ENCODE results near the gene PTPRN2. TPM values are rescaled to one million over a fixed set of nuclear protein-coding genes. Genes with fewer than 3 reads are reported as not detected.

The PTPRN2 gene
- total and polyA plus RNA-seq, 2 of the 13 experiments (the other 11 are each of a cell fraction or from before 2014, with no cell fraction given) = 2.5 to 24.2 TPM

GRCh38 chr7:157569967-157570366 lies 1017.7 kb downstream of the PTPRN2 start:
- Histone ChIP-seq H3K9me3 (ENCODE audit: low read length) (no peaks in the 10 kb centered on the region), H4K20me1 (ENCODE audit: insufficient read depth, low read length) (no peaks in the 10 kb centered on the region), H2AFZ (ENCODE audit: low read length) (no peak overlapping the region), H3K27ac (ENCODE audit: extremely low read length, insufficient read depth, low read length) (no peak overlapping the region), H3K4me1 (ENCODE audit: insufficient read depth, low read length) (peaks cover 44% of the 10 kb centered on the region), H3K4me3 (replicated peaks in 1 of 3; ENCODE audit: insufficient read depth in 1 of 3, low read depth in 2 of 3, low read length in 3 of 3) (no peak overlapping the region), H3K9ac (ENCODE audit: insufficient read depth, low read depth, low read length) (no peak overlapping the region), H3K27me3 (ENCODE audit: control insufficient read depth in 1 of 2, insufficient read depth in 2 of 2, low read length in 2 of 2) (peaks cover 1 to 9% of the 10 kb centered on the region in 2 experiments; a peak in 2 of 5 replicates), H3K4me2 (ENCODE audit: low read depth, low read length) (no peak overlapping the region), H3K36me3 (replicated peaks in 1 of 2; ENCODE audit: control insufficient read depth in 1 of 2, insufficient read depth in 2 of 2, low read length in 2 of 2) (no peaks in the 10 kb centered on the region), H3K79me2 (ENCODE audit: insufficient read depth, low read length) (no peaks in the 10 kb centered on the region)
- ATAC-seq (no peak), FAIRE-seq (no peak), DNase-seq (ENCODE audit: low spot score) (no peak)
- intact Hi-C loops (cut with micrococcal nuclease; ENCODE audit: unreplicated experiment) (no loop called here), in situ Hi-C loops (cut with HindIII; ENCODE audit: extremely low pct_ligation_motif_present, low pct_unique_long_range_greater_than_20kb) (no loop called here)
- TF ChIP-seq ZNF704 (CRISPR knock-in tag; IDR thresholded peaks at IDR 0.05; ENCODE audit: borderline replicate concordance) (no peak), SSRP1 (CRISPR knock-in tag; IDR thresholded peaks at IDR 0.05) (no peak)
- BruUV-seq (replicated peaks) = no TSS peak
- 74% methylated on average over 8 of the region's 8 CpGs for WGBS (ENCODE audit: low lambda C conversion rate)
- ChIA-PET POLR2A (no interaction called here), CTCF (ENCODE audit: low intra/inter-chr PET ratio, low total read pairs) (no interaction called here)

GRCh38 chr7:157568770-157569584 lies 1018.6 kb downstream of the PTPRN2 start:
- peak overlapping the region; percentile 28; the same call in 1 of the 2 replicates for H3K9ac ChIP-seq (ENCODE audit: insufficient read depth, low read depth, low read length)
- H3K9me3 ChIP-seq (ENCODE audit: low read length) = no peaks in the 10 kb centered on the region
- in situ Hi-C loops (cut with HindIII; ENCODE audit: extremely low pct_ligation_motif_present, low pct_unique_long_range_greater_than_20kb) = no loop called here
- intact Hi-C loops (cut with micrococcal nuclease; ENCODE audit: unreplicated experiment) = no loop called here
- H3K27ac ChIP-seq (ENCODE audit: extremely low read length, insufficient read depth, low read length) = no peak overlapping the region
- no peaks in the 10 kb centered on the region for H3K36me3 ChIP-seq (replicated peaks in 1 of 2; ENCODE audit: control insufficient read depth in 1 of 2, insufficient read depth in 2 of 2, low read length in 2 of 2)
- CTCF ChIA-PET (ENCODE audit: low intra/inter-chr PET ratio, low total read pairs) = no interaction called here
- no TSS peak for BruUV-seq (replicated peaks)
- ATAC-seq (peak; percentile 94), DNase-seq (ENCODE audit: low spot score) (peak; percentile 78), FAIRE-seq (peak; percentile 44)
- POLR2A ChIA-PET = no interaction called here
- H3K27me3 ChIP-seq (ENCODE audit: control insufficient read depth in 1 of 2, insufficient read depth in 2 of 2, low read length in 2 of 2) = peaks cover 1 to 9% of the 10 kb centered on the region in 2 experiments; a peak in 2 of 5 replicates
- H2AFZ ChIP-seq (ENCODE audit: low read length) = no peak overlapping the region
- H3K4me2 ChIP-seq (ENCODE audit: low read depth, low read length) = peak overlapping the region; percentile 59
- no peaks in the 10 kb centered on the region for H3K79me2 ChIP-seq (ENCODE audit: insufficient read depth, low read length)
- H4K20me1 ChIP-seq (ENCODE audit: insufficient read depth, low read length) = no peaks in the 10 kb centered on the region
- peaks cover 44% of the 10 kb centered on the region for H3K4me1 ChIP-seq (ENCODE audit: insufficient read depth, low read length)
- peak overlapping the region; percentile 1 to 48 (median 47); a peak in 4 of 6 replicates for H3K4me3 ChIP-seq (replicated peaks in 1 of 3; ENCODE audit: insufficient read depth in 1 of 3, low read depth in 2 of 3, low read length in 3 of 3)
- WGBS (ENCODE audit: low lambda C conversion rate) = 56% methylated on average over 21 of the region's 35 CpGs
- no peak for TF ChIP-seq NFATC3 (CRISPR knock-in tag; IDR thresholded peaks at IDR 0.05)
- peak; percentile 42; the same call in 1 of the 2 replicates for TF ChIP-seq KAT8 (CRISPR knock-in tag; IDR thresholded peaks at IDR 0.05)
- TF ChIP-seq SMAD1 (CRISPR knock-in tag; IDR thresholded peaks at IDR 0.05; ENCODE audit: borderline replicate concordance, low read depth) = no peak; the same call in 1 of the 2 replicates
- no peak for TF ChIP-seq ZNF558 (CRISPR knock-in tag; IDR thresholded peaks at IDR 0.05; ENCODE audit: borderline replicate concordance)
- no peak for TF ChIP-seq ZNF34 (CRISPR knock-in tag; IDR thresholded peaks at IDR 0.05; ENCODE audit: borderline replicate concordance)
- TF ChIP-seq ZNF569 (CRISPR knock-in tag; IDR thresholded peaks at IDR 0.05; ENCODE audit: borderline replicate concordance) = no peak
- no peak for TF ChIP-seq ZBED4 (CRISPR knock-in tag; IDR thresholded peaks at IDR 0.05; ENCODE audit: borderline replicate concordance)
- TF ChIP-seq NRL (CRISPR knock-in tag; IDR thresholded peaks at IDR 0.05; ENCODE audit: borderline replicate concordance) = no peak
- TF ChIP-seq ZC3H13 (CRISPR knock-in tag; IDR thresholded peaks at IDR 0.05) = no peak
- no peak for TF ChIP-seq PTBP1 (IDR thresholded peaks at IDR 0.05; ENCODE audit: low read depth, low read length, poor library complexity, severe bottlenecking)
